Measurements from ENCODE around the gene CHKA.

CHKA gene

DNA sequence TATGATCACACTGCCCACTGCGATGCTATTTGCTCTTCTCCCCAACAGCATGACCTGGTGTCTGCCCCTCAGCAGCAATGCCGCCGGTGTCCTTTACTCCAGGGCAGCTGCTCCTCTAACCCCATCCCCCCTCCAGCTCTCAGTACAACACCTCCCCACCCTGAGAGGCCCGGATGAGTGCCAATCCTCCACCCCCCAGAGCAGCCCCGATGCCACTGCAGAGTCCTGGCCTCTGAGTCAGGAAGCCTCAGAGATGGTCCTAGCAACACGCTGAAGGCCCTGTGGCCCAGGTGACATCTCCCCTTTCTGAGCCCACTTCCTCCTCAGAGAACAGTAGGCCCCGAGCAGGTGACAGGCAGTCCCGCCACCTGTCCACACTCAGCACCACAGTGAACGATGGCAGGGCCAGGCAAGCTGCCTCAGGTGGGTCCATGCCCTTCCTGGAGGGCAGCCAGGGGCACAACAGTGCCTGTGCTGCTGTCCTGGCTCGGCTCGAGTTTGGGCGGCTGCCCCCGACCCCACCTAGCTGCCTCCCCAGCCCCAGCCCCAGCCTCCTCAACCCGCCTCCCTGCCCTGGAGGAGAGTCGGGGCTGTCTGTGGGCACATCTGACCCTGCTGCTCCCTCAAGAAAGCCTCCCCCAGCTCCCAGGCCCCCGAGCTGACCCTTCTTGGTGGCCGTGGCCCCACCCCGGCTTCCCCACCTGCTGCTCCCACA is 94.6 kb downstream of the CHKA start:
- Histone ChIP-seq H3K9ac (peak overlapping the region in 1 of 11 experiments; percentile 18; a peak in 3 of 22 replicates), H3K4me3 (no peak overlapping the region), H3K36me3 (peaks cover 6 to 69% (median 54%) of the 10 kb centered on the region in 11 experiments; a peak in 17 of 22 replicates), H3K4me1 (peaks cover 33 to 48% (median 45%) of the 10 kb centered on the region in 10 experiments), H3K9me3 (replicated peaks in 1 of 11) (peaks cover 0 to 7% (median 0%) of the 10 kb centered on the region in 11 experiments; a peak in 4 of 22 replicates), H4K20me1 (peaks cover 0 to 8% (median 0%) of the 10 kb centered on the region in 11 experiments; a peak in 5 of 22 replicates), H3K27me3 (no peaks in the 10 kb centered on the region), H3K4me2 (no peak overlapping the region), H3K27ac (no peak overlapping the region)
- TF ChIP-seq Cebpa-rat (IDR thresholded peaks at IDR 0.05), result no peak

- peaks cover 41 to 57% (median 53%) of the 10 kb centered on the region in 10 experiments for H3K4me1 ChIP-seq
- H3K9me3 ChIP-seq (replicated peaks in 1 of 11), result peaks cover 0 to 7% (median 0%) of the 10 kb centered on the region in 11 experiments; a peak in 4 of 22 replicates
- H3K4me3 ChIP-seq, result no peak overlapping the region
- no peak overlapping the region; a peak in 1 of 22 replicates for H3K27ac ChIP-seq
- TF ChIP-seq Cebpa-rat (IDR thresholded peaks at IDR 0.05), result no peak
- no peak overlapping the region for H3K9ac ChIP-seq
- H3K36me3 ChIP-seq, result peaks cover 6 to 75% (median 57%) of the 10 kb centered on the region in 11 experiments; a peak in 17 of 22 replicates
- peaks cover 0 to 17% (median 0%) of the 10 kb centered on the region in 11 experiments; a peak in 7 of 22 replicates for H4K20me1 ChIP-seq
- no peaks in the 10 kb centered on the region for H3K27me3 ChIP-seq
- peak overlapping the region in 6 of 11 experiments; percentile 0 to 53 (median 34); a peak in 9 of 22 replicates for H3K4me2 ChIP-seq
Measured at GRCh38 chr11:68025047-68025446, 96.1 kb downstream of the CHKA start.

DNA sequence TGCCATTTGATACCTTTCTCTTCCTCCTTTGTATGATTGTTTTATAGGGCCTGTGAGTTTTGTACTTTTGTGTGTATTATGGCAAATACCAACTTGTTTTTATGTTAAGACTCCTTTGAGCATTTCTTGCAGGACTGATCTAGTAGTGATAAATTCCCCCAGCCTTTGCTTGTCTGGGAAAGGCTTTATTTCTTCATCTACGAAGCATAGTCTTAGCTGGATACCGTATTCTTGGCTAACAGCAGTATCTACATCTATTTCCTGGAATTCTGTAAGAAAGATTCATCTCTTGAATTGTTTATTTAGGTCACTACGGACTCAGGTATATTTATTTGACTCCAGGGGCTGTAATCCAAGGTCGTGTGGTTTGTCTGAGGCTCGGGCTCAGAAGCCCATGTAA is 96.7 kb downstream of the CHKA start:
- Histone ChIP-seq H3K4me1 (peaks cover 39 to 57% (median 49%) of the 10 kb centered on the region in 10 experiments), H3K36me3 (peaks cover 6 to 81% (median 57%) of the 10 kb centered on the region in 11 experiments; a peak in 17 of 22 replicates), H3K4me2 (peak overlapping the region in 3 of 11 experiments; percentile 23 to 53 (median 44); a peak in 3 of 22 replicates), H3K9ac (no peak overlapping the region), H3K4me3 (no peak overlapping the region), H3K27ac (no peak overlapping the region), H4K20me1 (peaks cover 0 to 22% (median 0%) of the 10 kb centered on the region in 11 experiments; a peak in 7 of 22 replicates), H3K27me3 (no peaks in the 10 kb centered on the region), H3K9me3 (replicated peaks in 1 of 11) (peaks cover 0 to 7% (median 0%) of the 10 kb centered on the region in 11 experiments; a peak in 4 of 22 replicates)
- no peak for TF ChIP-seq Cebpa-rat (IDR thresholded peaks at IDR 0.05)

DNA sequence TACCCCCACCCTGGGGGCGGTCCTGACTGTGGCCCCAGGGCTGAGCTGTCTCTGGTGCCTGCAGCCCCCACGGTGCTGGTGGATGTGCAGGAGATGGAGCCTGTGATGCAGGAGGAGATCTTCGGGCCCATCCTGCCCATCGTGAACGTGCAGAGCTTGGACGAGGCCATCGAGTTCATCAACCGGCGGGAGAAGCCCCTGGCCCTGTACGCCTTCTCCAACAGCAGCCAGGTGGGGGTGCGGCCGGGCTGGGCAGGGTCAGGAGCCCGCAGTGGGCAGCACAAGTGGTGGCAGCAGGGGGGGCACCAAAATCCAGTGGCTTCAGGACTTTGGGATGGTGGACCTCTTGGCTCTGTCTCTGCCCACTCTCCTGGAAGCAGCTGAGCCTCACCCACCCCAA is 98.7 kb downstream of the CHKA start:
- H3K9ac ChIP-seq, result no peak overlapping the region
- no peak overlapping the region for H3K4me3 ChIP-seq
- peaks cover 0 to 7% (median 0%) of the 10 kb centered on the region in 11 experiments; a peak in 4 of 22 replicates for H3K9me3 ChIP-seq (replicated peaks in 1 of 11)
- H3K4me2 ChIP-seq, result no peak overlapping the region
- TF ChIP-seq Cebpa-rat (IDR thresholded peaks at IDR 0.05), result no peak
- peaks cover 6 to 85% (median 50%) of the 10 kb centered on the region in 11 experiments; a peak in 17 of 22 replicates for H3K36me3 ChIP-seq
- no peak overlapping the region for H3K27ac ChIP-seq
- peaks cover 26 to 52% (median 43%) of the 10 kb centered on the region in 10 experiments for H3K4me1 ChIP-seq
- no peaks in the 10 kb centered on the region for H3K27me3 ChIP-seq
- peaks cover 0 to 38% (median 0%) of the 10 kb centered on the region in 11 experiments; a peak in 9 of 22 replicates for H4K20me1 ChIP-seq

DNA sequence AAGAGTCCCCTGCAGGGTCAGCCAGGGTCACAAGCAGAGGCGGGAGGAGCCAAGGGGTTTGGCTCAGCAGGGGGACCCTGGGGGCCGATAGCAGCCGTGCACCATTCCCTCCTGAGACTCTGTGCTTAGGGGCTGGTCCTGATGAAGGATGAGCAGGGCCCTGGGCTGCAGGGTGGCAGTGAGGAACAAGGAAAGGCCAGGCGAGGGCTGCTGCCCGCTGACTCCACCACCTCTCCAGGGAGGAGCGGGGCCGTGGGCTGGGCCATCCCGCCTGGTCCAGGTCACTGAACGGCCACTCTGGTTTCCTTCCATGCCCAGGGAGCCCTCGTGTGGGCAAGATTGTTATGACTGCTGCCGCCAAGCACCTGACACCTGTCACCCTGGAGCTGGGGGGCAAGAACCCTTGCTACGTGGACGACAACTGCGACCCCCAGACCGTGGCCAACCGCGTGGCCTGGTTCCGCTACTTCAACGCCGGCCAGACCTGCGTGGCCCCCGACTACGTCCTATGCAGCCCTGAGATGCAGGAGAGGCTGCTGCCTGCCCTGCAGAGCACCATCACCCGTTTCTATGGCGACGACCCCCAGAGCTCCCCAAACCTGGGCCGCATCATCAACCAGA is 99.9 kb downstream of the CHKA start:
- Histone ChIP-seq H3K4me3 (no peak overlapping the region), H3K4me2 (peak overlapping the region; percentile 11 to 83 (median 60); a peak in 18 of 22 replicates), H3K9me3 (replicated peaks in 1 of 11) (peaks cover 0 to 7% (median 0%) of the 10 kb centered on the region in 11 experiments; a peak in 4 of 22 replicates), H3K4me1 (peaks cover 38 to 62% (median 53%) of the 10 kb centered on the region in 10 experiments), H3K36me3 (peaks cover 6 to 76% (median 43%) of the 10 kb centered on the region in 11 experiments; a peak in 17 of 22 replicates), H3K27ac (peak overlapping the region in 4 of 11 experiments; percentile 1 to 29 (median 13); a peak in 1 of 22 replicates), H3K9ac (peak overlapping the region in 8 of 11 experiments; percentile 3 to 54 (median 36); a peak in 8 of 22 replicates), H4K20me1 (peaks cover 0 to 51% (median 7%) of the 10 kb centered on the region in 11 experiments; a peak in 11 of 22 replicates), H3K27me3 (no peaks in the 10 kb centered on the region)
- TF ChIP-seq Cebpa-rat (IDR thresholded peaks at IDR 0.05), result no peak

DNA sequence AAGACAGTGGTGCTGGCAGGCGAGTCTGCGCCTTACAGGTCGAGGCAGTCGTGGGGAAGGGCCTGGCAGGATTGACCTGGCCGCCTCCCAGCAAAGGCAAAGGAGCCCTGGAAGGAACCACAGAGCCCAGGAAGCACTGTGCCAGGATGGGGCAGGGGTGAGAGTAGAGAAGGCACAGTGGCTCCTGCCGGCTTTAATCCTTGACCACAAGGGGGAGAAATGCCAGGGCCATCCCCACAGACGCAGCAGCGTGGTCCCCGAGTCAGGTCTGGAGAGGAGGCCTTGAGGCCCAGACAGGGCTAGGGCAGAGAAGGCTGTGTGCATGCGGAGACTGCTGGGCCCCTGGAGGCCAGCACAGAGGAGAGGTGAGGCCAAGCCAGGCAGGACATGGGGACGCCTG is 100.6 kb downstream of the CHKA start:
- H3K9ac ChIP-seq, result peak overlapping the region in 8 of 11 experiments; percentile 3 to 54 (median 36); a peak in 11 of 22 replicates
- H3K4me1 ChIP-seq, result peaks cover 44 to 66% (median 55%) of the 10 kb centered on the region in 10 experiments
- no peak overlapping the region for H3K4me3 ChIP-seq
- H3K27me3 ChIP-seq, result no peaks in the 10 kb centered on the region
- TF ChIP-seq Cebpa-rat (IDR thresholded peaks at IDR 0.05), result no peak
- H3K36me3 ChIP-seq, result peaks cover 6 to 74% (median 42%) of the 10 kb centered on the region in 11 experiments; a peak in 17 of 22 replicates
- H4K20me1 ChIP-seq, result peaks cover 0 to 57% (median 10%) of the 10 kb centered on the region in 11 experiments; a peak in 11 of 22 replicates
- H3K27ac ChIP-seq, result peak overlapping the region in 5 of 11 experiments; percentile 1 to 29 (median 21); a peak in 6 of 22 replicates
- H3K4me2 ChIP-seq, result peak overlapping the region; percentile 11 to 83 (median 60); a peak in 20 of 22 replicates
- peaks cover 0 to 7% (median 0%) of the 10 kb centered on the region in 11 experiments; a peak in 4 of 22 replicates for H3K9me3 ChIP-seq (replicated peaks in 1 of 11)

DNA sequence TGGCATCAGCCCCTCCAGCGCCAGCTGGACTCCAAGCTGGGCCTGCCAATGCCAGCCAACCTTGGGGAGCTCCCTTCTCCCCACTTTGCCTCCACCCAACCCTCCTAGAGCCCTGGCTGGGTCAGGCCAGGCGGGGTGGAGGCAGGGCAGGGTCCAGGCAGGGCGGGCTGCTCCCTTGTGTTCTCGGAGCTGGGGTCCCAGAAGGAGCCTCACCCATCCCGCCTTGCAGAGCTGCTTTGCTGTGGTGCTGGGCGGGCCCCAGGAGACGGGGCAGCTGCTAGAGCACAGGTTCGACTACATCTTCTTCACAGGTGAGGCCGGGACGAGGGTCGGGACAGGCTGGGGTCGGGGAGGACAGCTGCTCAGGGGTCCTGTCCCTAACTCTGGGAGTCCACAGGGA is 101.7 kb downstream of the CHKA start:
- Histone ChIP-seq H3K9ac (peak overlapping the region in 5 of 11 experiments; percentile 0 to 51 (median 19); a peak in 5 of 22 replicates), H3K4me1 (peaks cover 46 to 67% (median 57%) of the 10 kb centered on the region in 10 experiments), H3K4me3 (no peak overlapping the region), H3K4me2 (peak overlapping the region in 1 of 11 experiments; percentile 11; a peak in 1 of 22 replicates), H3K27me3 (no peaks in the 10 kb centered on the region), H3K9me3 (replicated peaks in 1 of 11) (peaks cover 0 to 5% (median 0%) of the 10 kb centered on the region in 11 experiments; a peak in 4 of 22 replicates), H3K27ac (0 out of 22 replicates have a peak overlapping the region, but pooled peaks of 1 of the 11 experiments have one; percentile 29), H4K20me1 (peaks cover 0 to 64% (median 16%) of the 10 kb centered on the region in 11 experiments; a peak in 12 of 22 replicates), H3K36me3 (peaks cover 3 to 70% (median 33%) of the 10 kb centered on the region in 11 experiments; a peak in 17 of 22 replicates)
- TF ChIP-seq Cebpa-rat (IDR thresholded peaks at IDR 0.05), result no peak

DNA sequence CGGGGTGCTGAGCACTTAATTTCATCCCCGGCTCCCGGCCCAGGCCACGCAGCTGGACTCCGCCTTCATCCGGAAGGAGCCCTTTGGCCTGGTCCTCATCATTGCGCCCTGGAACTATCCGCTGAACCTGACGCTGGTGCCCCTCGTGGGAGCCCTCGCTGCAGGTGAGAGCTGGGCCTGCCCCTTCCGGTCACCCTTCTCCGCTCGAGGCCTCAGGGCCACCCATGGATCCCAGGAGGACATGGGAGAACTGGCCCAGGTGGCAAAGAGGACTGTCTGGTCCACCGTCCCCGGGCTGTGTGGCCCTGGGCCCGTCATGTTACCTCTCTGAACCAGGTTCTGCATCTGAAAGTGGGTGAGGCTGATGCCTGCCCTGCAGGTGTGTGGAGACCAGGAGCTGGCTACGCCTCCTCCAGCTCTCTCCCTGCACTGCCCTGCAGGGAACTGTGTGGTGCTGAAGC is 102.4 kb downstream of the CHKA start:
- H3K36me3 ChIP-seq, result peaks cover 0 to 65% (median 26%) of the 10 kb centered on the region in 11 experiments; a peak in 14 of 22 replicates
- H3K4me2 ChIP-seq, result peak overlapping the region in 1 of 11 experiments; percentile 76; a peak in 1 of 22 replicates
- H3K9me3 ChIP-seq (replicated peaks in 1 of 11), result no peaks in the 10 kb centered on the region; a peak in 1 of 22 replicates
- H3K9ac ChIP-seq, result peak overlapping the region in 1 of 11 experiments; percentile 30; a peak in 1 of 22 replicates
- H3K4me3 ChIP-seq, result no peak overlapping the region
- peaks cover 54 to 74% (median 65%) of the 10 kb centered on the region in 10 experiments for H3K4me1 ChIP-seq
- H4K20me1 ChIP-seq, result peaks cover 0 to 64% (median 16%) of the 10 kb centered on the region in 11 experiments; a peak in 12 of 22 replicates
- no peak overlapping the region for H3K27ac ChIP-seq
- TF ChIP-seq Cebpa-rat (IDR thresholded peaks at IDR 0.05), result no peak
- H3K27me3 ChIP-seq, result no peaks in the 10 kb centered on the region

Measured in BLaER1 treated with 17β-estradiol and CSF1 and Interleukin-3, amounts not matched to agents 10 nM and 100 nM (cell line).